ENCODE data around the gene ZZZ3. TPM values are rescaled to one million over a fixed set of nuclear protein-coding genes. Genes with fewer than 3 reads are reported as not detected.
"Not testable (repeated sequence)": the region's sequence is repeated elsewhere in the genome, so short reads cannot be mapped to it uniquely, and the experiment has no call there.

ZZZ3 gene
- total RNA-seq, 3 donors from 2014 or later (not counting 1 experiment from before 2014, with no cell fraction given): 31.9 to 43.6 (median 38.9) TPM

DNA sequence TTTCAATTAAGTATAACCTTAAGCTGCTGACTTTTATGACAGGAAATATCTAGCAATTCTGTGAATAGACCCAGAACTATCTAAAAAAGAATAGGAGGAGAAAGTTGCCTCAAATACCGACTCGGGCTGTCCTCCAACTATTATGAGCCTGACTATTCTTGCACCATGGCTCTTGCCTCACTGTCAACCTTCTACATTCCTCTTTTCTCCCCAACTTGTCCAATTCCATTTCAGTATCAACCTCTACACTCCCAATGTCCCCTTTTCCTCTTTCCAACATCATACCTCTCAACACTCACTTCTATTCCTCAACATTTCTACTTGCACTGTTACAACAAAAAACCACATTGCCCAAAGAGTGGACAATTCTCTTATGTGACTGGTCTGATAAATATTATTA is 2.3 kb downstream of the ZZZ3 start:
- H3K4me3 ChIP-seq (ENCODE audit: low read length): no peak overlapping the region
- Mint-ChIP-seq H3K36me3 (no peaks in the 10 kb centered on the region), H3K9me3 (no peaks in the 10 kb centered on the region), H3K27ac (no peak overlapping the region), H3K4me1 (peaks cover 37 to 42% of the 10 kb centered on the region in 2 donors), H3K4me3 (no peak overlapping the region), H3K27me3 (ENCODE audit: low read depth in 2 of 2) (no peaks in the 10 kb centered on the region)
- H3K4me1 ChIP-seq (ENCODE audit: control insufficient read depth, insufficient read depth, low read length): peaks cover 12% of the 10 kb centered on the region
- no peaks in the 10 kb centered on the region for H3K36me3 ChIP-seq (ENCODE audit: control insufficient read depth, insufficient read depth, low read length)
- WGBS (ENCODE audit: insufficient coverage): 82% methylated on average over 2 of the region's 2 CpGs
- no peak overlapping the region for H3K27ac ChIP-seq (ENCODE audit: low read length)
- DNase-seq (no peak), ATAC-seq (no peak)
- intact Hi-C loops (cut with micrococcal nuclease): loop anchor here (5.0 kb wide), 1 partner anchor 97 kb away; the partner anchor contains the start of gene MIGA1
- no peaks in the 10 kb centered on the region for H3K9me3 ChIP-seq (ENCODE audit: control insufficient read depth, insufficient read depth, low read length)
- TF ChIP-seq, protein P1, sequence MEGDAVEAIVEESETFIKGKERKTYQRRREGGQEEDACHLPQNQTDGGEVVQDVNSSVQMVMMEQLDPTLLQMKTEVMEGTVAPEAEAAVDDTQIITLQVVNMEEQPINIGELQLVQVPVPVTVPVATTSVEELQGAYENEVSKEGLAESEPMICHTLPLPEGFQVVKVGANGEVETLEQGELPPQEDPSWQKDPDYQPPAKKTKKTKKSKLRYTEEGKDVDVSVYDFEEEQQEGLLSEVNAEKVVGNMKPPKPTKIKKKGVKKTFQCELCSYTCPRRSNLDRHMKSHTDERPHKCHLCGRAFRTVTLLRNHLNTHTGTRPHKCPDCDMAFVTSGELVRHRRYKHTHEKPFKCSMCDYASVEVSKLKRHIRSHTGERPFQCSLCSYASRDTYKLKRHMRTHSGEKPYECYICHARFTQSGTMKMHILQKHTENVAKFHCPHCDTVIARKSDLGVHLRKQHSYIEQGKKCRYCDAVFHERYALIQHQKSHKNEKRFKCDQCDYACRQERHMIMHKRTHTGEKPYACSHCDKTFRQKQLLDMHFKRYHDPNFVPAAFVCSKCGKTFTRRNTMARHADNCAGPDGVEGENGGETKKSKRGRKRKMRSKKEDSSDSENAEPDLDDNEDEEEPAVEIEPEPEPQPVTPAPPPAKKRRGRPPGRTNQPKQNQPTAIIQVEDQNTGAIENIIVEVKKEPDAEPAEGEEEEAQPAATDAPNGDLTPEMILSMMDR (IDR thresholded peaks at IDR 0.05): no peak
- no peaks in the 10 kb centered on the region for H3K27me3 ChIP-seq (ENCODE audit: control insufficient read depth, insufficient read depth, low read length)

DNA sequence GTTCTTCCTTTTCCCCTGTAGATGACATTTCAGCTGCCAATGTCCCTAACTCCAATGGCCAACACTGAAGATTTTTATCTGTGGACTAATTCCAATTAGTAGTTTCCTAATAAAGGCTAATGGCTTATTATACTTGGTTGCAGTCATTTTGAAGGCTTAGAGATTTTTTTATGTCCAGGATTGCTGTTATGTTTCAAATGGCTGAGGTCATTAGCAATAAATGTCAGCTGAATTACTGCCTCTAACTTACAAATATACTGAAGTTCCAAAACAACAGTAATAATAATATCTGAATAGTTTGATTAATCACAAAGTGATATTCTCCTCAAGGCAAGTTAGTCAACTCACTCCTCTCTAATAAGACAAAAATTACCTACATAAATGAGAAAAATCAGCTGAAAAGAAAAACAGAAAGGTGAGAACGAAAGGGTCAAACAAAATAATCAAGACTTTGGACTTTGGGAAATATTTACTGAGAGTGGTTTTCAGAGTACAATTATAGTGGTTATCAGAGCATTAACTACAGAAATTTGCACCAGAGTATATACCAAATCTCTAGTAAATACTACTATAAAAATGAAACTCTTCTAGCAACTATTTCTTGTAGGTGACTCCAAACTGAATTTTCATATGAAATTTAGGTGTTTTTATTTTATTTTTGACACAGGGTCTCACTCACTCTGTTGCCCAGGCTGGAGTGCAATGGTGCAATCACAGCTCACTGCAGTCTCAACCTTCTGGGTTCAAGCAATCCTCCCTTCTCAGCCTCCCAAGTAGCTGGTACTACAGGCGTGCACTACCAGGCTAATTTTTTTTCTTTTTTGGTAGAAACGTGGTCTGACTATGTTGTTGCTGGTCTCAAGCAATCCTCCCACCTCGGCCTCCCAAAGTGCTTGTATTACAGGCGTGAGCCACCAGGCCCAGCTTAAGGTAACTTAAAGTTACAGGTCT is 3.5 kb downstream of the ZZZ3 start:
- no peaks in the 10 kb centered on the region for H3K36me3 Mint-ChIP-seq
- no peaks in the 10 kb centered on the region for H3K27me3 Mint-ChIP-seq (ENCODE audit: low read depth in 2 of 2)
- WGBS (ENCODE audit: insufficient coverage): 91% methylated on average over 4 of the region's 5 CpGs
- no peak overlapping the region for H3K4me3 Mint-ChIP-seq
- DNase-seq (no peak), ATAC-seq (no peak)
- intact Hi-C loops (cut with micrococcal nuclease): no loop called here
- H3K27ac ChIP-seq (ENCODE audit: low read length): no peak overlapping the region
- TF ChIP-seq, protein P1 (IDR thresholded peaks at IDR 0.05): no peak
- H3K27ac Mint-ChIP-seq: peak overlapping the region; percentile 10 to 54
- no peaks in the 10 kb centered on the region for H3K9me3 Mint-ChIP-seq
- H3K4me1 ChIP-seq (ENCODE audit: control insufficient read depth, insufficient read depth, low read length): peaks cover 12% of the 10 kb centered on the region
- no peaks in the 10 kb centered on the region for H3K9me3 ChIP-seq (ENCODE audit: control insufficient read depth, insufficient read depth, low read length)
- peaks cover 35 to 41% of the 10 kb centered on the region in 2 donors for H3K4me1 Mint-ChIP-seq
- H3K27me3 ChIP-seq (ENCODE audit: control insufficient read depth, insufficient read depth, low read length): no peaks in the 10 kb centered on the region
- H3K4me3 ChIP-seq (ENCODE audit: low read length): no peak overlapping the region
- no peaks in the 10 kb centered on the region for H3K36me3 ChIP-seq (ENCODE audit: control insufficient read depth, insufficient read depth, low read length)

DNA sequence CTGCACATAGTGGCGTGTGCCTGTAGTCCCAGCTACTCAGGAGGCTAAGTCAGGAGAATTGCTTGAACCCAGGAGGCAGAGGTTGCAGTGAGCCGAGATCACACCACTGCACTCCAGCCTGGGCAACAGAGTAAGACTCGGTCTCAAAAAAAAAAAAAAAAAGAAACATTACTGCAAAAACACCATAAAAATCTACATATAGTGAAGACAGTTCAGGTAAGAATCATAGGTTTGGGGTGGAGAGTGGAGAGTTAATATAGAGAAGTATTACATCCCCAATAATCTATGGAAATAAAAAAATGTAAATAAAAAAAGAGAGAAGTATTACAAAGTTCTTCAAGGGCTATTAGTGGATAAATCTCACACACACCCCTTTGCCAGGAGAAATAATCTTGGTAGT is 7.7 kb downstream of the ZZZ3 start:
- DNase-seq; H3K4me1 ChIP-seq (ENCODE audit: control insufficient read depth, insufficient read depth, low read length); H3K27ac ChIP-seq (ENCODE audit: low read length); H3K27me3 Mint-ChIP-seq (ENCODE audit: low read depth in 2 of 2); H3K27me3 ChIP-seq (ENCODE audit: control insufficient read depth, insufficient read depth, low read length); H3K36me3 ChIP-seq (ENCODE audit: control insufficient read depth, insufficient read depth, low read length); H3K4me3 ChIP-seq (ENCODE audit: low read length); H3K36me3 Mint-ChIP-seq; H3K27ac Mint-ChIP-seq; H3K4me3 Mint-ChIP-seq; ATAC-seq; intact Hi-C loops (cut with micrococcal nuclease); H3K9me3 ChIP-seq (ENCODE audit: control insufficient read depth, insufficient read depth, low read length); H3K9me3 Mint-ChIP-seq: not testable (repeated sequence)
- H3K4me1 Mint-ChIP-seq: peaks cover 22 to 28% of the 10 kb centered on the region in 2 donors
- WGBS (ENCODE audit: insufficient coverage): 82% methylated on average over 1 of the region's 3 CpGs

DNA sequence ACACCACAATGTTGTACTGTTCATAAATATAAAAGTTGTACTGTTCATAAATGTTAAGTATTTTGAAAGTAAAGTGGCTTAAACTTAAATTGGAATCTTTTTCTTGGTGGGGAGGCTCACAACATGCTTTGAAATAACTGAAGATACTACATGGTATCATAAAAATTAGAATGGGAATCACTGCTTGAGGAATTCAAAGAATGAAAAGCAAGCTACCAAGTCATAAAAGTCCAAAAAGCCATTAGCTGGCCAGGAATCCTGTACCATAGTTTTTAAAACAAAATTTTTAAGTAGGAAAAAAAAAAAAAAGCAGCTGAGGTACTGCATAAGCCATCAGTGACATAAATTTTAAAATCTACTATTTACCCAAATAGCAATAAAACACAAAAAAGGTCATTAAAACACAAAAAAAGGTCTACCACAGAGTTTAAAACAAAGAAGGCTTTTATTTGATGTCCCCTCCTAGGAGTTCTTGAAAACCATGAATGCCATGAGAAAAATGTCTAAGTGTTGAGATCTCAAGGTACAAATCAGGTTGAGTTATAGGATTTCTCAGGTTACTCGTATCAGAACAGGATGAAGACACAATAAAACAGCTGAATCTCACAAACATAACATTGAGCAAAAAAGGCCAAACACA is 8.6 kb downstream of the ZZZ3 start:
- Mint-ChIP-seq H3K4me1 (peaks cover 27 to 28% of the 10 kb centered on the region in 2 donors), H3K9me3 (no peaks in the 10 kb centered on the region), H3K27me3 (ENCODE audit: low read depth in 2 of 2) (no peaks in the 10 kb centered on the region), H3K27ac (peak overlapping the region in 1 of 2 donors; percentile 28), H3K36me3 (no peaks in the 10 kb centered on the region), H3K4me3 (no peak overlapping the region)
- H3K36me3 ChIP-seq (ENCODE audit: control insufficient read depth, insufficient read depth, low read length): no peaks in the 10 kb centered on the region
- ATAC-seq (no peak), DNase-seq (no peak)
- H3K9me3 ChIP-seq (ENCODE audit: control insufficient read depth, insufficient read depth, low read length): no peaks in the 10 kb centered on the region
- H3K4me1 ChIP-seq (ENCODE audit: control insufficient read depth, insufficient read depth, low read length): no peaks in the 10 kb centered on the region
- no peaks in the 10 kb centered on the region for H3K27me3 ChIP-seq (ENCODE audit: control insufficient read depth, insufficient read depth, low read length)
- intact Hi-C loops (cut with micrococcal nuclease): no loop called here
- TF ChIP-seq, protein P1 (IDR thresholded peaks at IDR 0.05): no peak
- no peak overlapping the region for H3K4me3 ChIP-seq (ENCODE audit: low read length)
- no peak overlapping the region for H3K27ac ChIP-seq (ENCODE audit: low read length)
- no CpG with 5 or more reads among the region's 1 CpG for WGBS (ENCODE audit: insufficient coverage)
